Testis (tissue), 2 donors: ENCODE results near the gene PCBP3.
"Not testable (repeated sequence)": the region's sequence is repeated elsewhere in the genome, so short reads cannot be mapped to it uniquely, and the experiment has no call there.

Source experiments
- POLR2A ChIP-seq: fragments of 450-650 bp; IDR thresholded peaks from one replicate; pipeline ENCODE4 v1.6.1; 2017; ENCODE audit warnings: antibody characterized with exemption, mild to moderate bottlenecking, moderate library complexity
- TF ChIP-seq, protein P1 (sequence below), 3 experiments: fragments of 450-650 bp in 2 of 3; fragments of 200-600 bp in 1 of 3; sonication (generic) in 1 of 3; IDR thresholded peaks; one replicate each; pipeline ENCODE4 v1.5.1; 2016 to 2019; ENCODE audit warnings: antibody characterized with exemption in 3 of 3, mild to moderate bottlenecking in 2 of 3, moderate library complexity in 1 of 3

DNA sequence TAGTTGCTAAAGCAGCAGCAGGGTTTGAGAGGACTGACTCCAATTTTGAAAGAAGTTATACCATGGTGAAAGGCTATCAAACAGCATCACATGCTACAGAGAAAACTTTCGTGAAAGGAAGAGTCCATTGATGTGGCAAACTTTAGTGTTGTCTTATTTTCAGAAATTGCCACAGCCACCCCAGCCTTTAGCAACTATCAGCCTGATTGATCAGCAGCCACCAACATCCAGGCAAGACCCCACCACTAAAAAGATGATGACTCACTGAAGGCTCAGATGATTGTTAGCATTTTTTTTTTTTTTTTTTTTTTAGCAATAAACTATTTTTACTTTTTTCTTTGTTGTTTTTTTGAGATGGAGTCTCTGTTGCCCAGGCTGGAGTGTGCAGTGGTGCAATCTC lies 35.3 kb downstream of the PCBP3 start:
- TF ChIP-seq, protein P1, sequence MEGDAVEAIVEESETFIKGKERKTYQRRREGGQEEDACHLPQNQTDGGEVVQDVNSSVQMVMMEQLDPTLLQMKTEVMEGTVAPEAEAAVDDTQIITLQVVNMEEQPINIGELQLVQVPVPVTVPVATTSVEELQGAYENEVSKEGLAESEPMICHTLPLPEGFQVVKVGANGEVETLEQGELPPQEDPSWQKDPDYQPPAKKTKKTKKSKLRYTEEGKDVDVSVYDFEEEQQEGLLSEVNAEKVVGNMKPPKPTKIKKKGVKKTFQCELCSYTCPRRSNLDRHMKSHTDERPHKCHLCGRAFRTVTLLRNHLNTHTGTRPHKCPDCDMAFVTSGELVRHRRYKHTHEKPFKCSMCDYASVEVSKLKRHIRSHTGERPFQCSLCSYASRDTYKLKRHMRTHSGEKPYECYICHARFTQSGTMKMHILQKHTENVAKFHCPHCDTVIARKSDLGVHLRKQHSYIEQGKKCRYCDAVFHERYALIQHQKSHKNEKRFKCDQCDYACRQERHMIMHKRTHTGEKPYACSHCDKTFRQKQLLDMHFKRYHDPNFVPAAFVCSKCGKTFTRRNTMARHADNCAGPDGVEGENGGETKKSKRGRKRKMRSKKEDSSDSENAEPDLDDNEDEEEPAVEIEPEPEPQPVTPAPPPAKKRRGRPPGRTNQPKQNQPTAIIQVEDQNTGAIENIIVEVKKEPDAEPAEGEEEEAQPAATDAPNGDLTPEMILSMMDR (IDR thresholded peaks at IDR 0.05), result not testable (repeated sequence)
- not testable (repeated sequence) for TF ChIP-seq POLR2A
